Stimulated activated CD4-positive, alpha-beta T cell treated with anti-CD3 and anti-CD28 coated beads, TNF-alpha, amount 100 ng/mL, for 24 hours (primary cell): ENCODE results near the gene RDH16.

Experiments used
- DNase-seq, 3 experiments: peaks; one replicate each; pipeline ENCODE4 v3.0.0-alpha.2; 2020; ENCODE audit warnings: low read depth in 3 of 3

The RDH16 gene

GRCh38 chr12:56957229-56958052, at the start of gene RDH16:
Gene RDH16, minus strand, starts transcription at chr12:56957608. Its CDS starts 146 bp downstream, at chr12:56957462.
- DNase-seq = no peak

GRCh38 chr12:57006809-57007475, 49.5 kb upstream of the RDH16 start:
- DNase-seq = peak in 1 of 3 experiments; percentile 41

GRCh38 chr12:57005980-57006808, 48.8 kb upstream of the RDH16 start, which contains the start of gene ZBTB39:
Gene ZBTB39, minus strand, starts transcription at chr12:57006546. Its CDS starts 1,629 bp downstream, at chr12:57004917.
- peak; percentile 31 to 56 (median 40) for DNase-seq

- no peak for DNase-seq
These were observed 47.2 kb upstream of the RDH16 start for GRCh38 chr12:57004651-57005050.

GRCh38 chr12:57003395-57003794, 46.0 kb upstream of the RDH16 start:
- DNase-seq = no peak

GRCh38 chr12:57001448-57001906, 44.1 kb upstream of the RDH16 start:
- peak; percentile 55 to 71 (median 65) for DNase-seq

GRCh38 chr12:57000393-57000792, 43.0 kb upstream of the RDH16 start:
- no peak for DNase-seq

- no peak for DNase-seq
These were observed 42.0 kb upstream of the RDH16 start for GRCh38 chr12:56999456-56999855.

- DNase-seq = peak in 1 of 3 experiments; percentile 58
These were observed 41.6 kb upstream of the RDH16 start for GRCh38 chr12:56998981-56999380.

GRCh38 chr12:56998316-56998715, 40.9 kb upstream of the RDH16 start:
- DNase-seq = no peak

- no peak for DNase-seq
These were observed 39.6 kb upstream of the RDH16 start for GRCh38 chr12:56996793-56997545.

- DNase-seq = no peak
These were observed 38.6 kb upstream of the RDH16 start for GRCh38 chr12:56995930-56996496.

GRCh38 chr12:56995201-56995929, 38.0 kb upstream of the RDH16 start:
- no peak for DNase-seq

GRCh38 chr12:56994231-56994746, 36.9 kb upstream of the RDH16 start:
- DNase-seq = no peak

- no peak for DNase-seq
These were observed 35.9 kb upstream of the RDH16 start for GRCh38 chr12:56993346-56993745.

- no peak for DNase-seq
These were observed 34.2 kb upstream of the RDH16 start for GRCh38 chr12:56991319-56992246.

- no peak for DNase-seq
These were observed 33.4 kb upstream of the RDH16 start for GRCh38 chr12:56990648-56991318.
